Stimulated activated CD8-positive, alpha-beta memory T cell treated with anti-CD3 and anti-CD28 coated beads, Interleukin-12 subunit alpha, Interleukin-12 subunit beta, amount 100 ng/mL, for 24 hours (primary cell): ENCODE data around the gene TCF15.

Experiments used
- DNase-seq: peaks from one replicate; pipeline ENCODE4 v3.0.0-alpha.2; 2020; ENCODE audit errors: extremely low read depth

Gene TCF15

GRCh38 chr20:610130-611046, at the start of gene TCF15:
TCF15 (minus strand) TSS chr20:610309; CDS start chr20:610237, 72 bp downstream.
- no peak for DNase-seq

GRCh38 chr20:658731-659291, 48.7 kb upstream of the TCF15 start:
- no peak for DNase-seq

GRCh38 chr20:658202-658601, 48.1 kb upstream of the TCF15 start:
- no peak for DNase-seq

GRCh38 chr20:655726-656624, 45.9 kb upstream of the TCF15 start:
- no peak for DNase-seq

GRCh38 chr20:654417-654750, 44.3 kb upstream of the TCF15 start:
- no peak for DNase-seq

GRCh38 chr20:653590-654416, 43.7 kb upstream of the TCF15 start:
- DNase-seq = no peak

- DNase-seq = peak; percentile 72
Observed at GRCh38 chr20:653110-653589, 43.0 kb upstream of the TCF15 start, which contains the start of gene SRXN1. SRXN1 (minus strand) TSS chr20:653200; CDS start chr20:653185, 15 bp downstream.

GRCh38 chr20:652615-653109, 42.6 kb upstream of the TCF15 start:
- no peak for DNase-seq

- no peak for DNase-seq
Observed at GRCh38 chr20:651713-652614, 41.9 kb upstream of the TCF15 start.

- DNase-seq = no peak
Observed at GRCh38 chr20:650954-651353, 40.8 kb upstream of the TCF15 start.

GRCh38 chr20:650281-650680, 40.2 kb upstream of the TCF15 start:
- DNase-seq = no peak

GRCh38 chr20:647479-648019, 37.4 kb upstream of the TCF15 start:
- DNase-seq = no peak

GRCh38 chr20:646868-647233, 36.7 kb upstream of the TCF15 start:
- no peak for DNase-seq

GRCh38 chr20:646107-646867, 36.2 kb upstream of the TCF15 start:
- DNase-seq = no peak

GRCh38 chr20:645318-646106, 35.4 kb upstream of the TCF15 start:
- DNase-seq = no peak

- DNase-seq = no peak
Observed at GRCh38 chr20:644692-645317, 34.7 kb upstream of the TCF15 start.

GRCh38 chr20:642398-643174, 32.5 kb upstream of the TCF15 start:
- DNase-seq = no peak
